Calu3 (cell line): Measurements from ENCODE around the gene DUSP19. TPM values are rescaled to one million over a fixed set of nuclear protein-coding genes. Genes with fewer than 3 reads are reported as not detected.

Experiments used
- BruUV-seq: library from RNA; stranded (reverse); fragments of 400-500 nt; replicated peaks from 2 replicates; lab custom pipeline; 2021; lab: Mats Ljungman, UMichigan
- CTCF ChIA-PET: fragments of 300-600 bp; sonication (Branson Sonifier 250); formaldehyde crosslinking; loops from one replicate; lab custom pipeline; 2022; ENCODE audit warnings: antibody characterized with exemption; lab: Charles Lee
- DNase-seq: peaks from one replicate; pipeline ENCODE4 v3.0.0; 2022
- H3K27ac Mint-ChIP-seq: one replicate; pipeline ENCODE4 v1.8.0; 2022; ENCODE audit warnings: mixed read lengths; ENCODE audit not compliant: unreplicated experiment
- H3K27me3 Mint-ChIP-seq: one replicate; pipeline ENCODE4 v1.8.0; 2022; ENCODE audit warnings: mixed read lengths; ENCODE audit not compliant: unreplicated experiment
- H3K36me3 Mint-ChIP-seq: one replicate; pipeline ENCODE4 v1.8.0; 2022; ENCODE audit warnings: mild to moderate bottlenecking, moderate library complexity, mixed read lengths; ENCODE audit not compliant: insufficient read depth, unreplicated experiment
- H3K4me1 Mint-ChIP-seq: one replicate; pipeline ENCODE4 v1.8.0; 2022; ENCODE audit warnings: mild to moderate bottlenecking, low read depth, mixed read lengths; ENCODE audit not compliant: unreplicated experiment
- H3K4me3 Mint-ChIP-seq: one replicate; pipeline ENCODE4 v1.8.0; 2022; ENCODE audit warnings: mild to moderate bottlenecking, low read depth, moderate library complexity, mixed read lengths; ENCODE audit not compliant: unreplicated experiment
- H3K9me3 Mint-ChIP-seq: one replicate; pipeline ENCODE4 v1.8.0; 2022; ENCODE audit warnings: low read depth, mixed read lengths; ENCODE audit not compliant: unreplicated experiment
- CTCF ChIP-seq: fragments of 200-600 bp; IDR thresholded peaks from one replicate; pipeline ENCODE4 v1.8.0; 2022; ENCODE audit warnings: antibody characterized with exemption; ENCODE audit not compliant: unreplicated experiment
- intact Hi-C: fragments of 100-400 bp; cut with micrococcal nuclease; formaldehyde crosslinking; loops from one replicate; pipeline ENCODE4 v1.10.0; 2022; ENCODE audit not compliant: unreplicated experiment
- total RNA-seq: library from RNA; stranded (reverse); gene quantifications from 2 replicates; pipeline ENCODE4 v1.2.3, GENCODE V29; 2022

DUSP19 gene
- total RNA-seq, 1 experiment from 2014 or later = 1.6 TPM

DNA sequence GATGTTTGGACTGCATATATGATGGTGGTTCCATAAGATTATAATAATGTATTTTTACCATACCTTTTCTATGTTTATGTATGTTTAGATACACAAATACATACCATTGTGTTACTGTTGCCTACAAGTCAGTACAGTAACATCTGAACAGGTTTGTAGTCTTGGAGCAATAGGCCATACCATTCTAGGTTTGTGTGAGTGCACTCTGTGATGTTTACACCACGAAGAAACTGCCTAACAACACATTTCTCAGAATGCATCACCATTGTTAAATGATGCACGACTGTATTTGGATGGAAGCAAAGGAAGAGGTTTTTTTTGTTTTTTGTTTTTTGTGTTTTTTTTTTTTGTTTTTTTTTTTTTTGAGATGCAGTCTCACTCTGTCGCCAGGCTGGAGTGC lies 9.5 kb downstream of the DUSP19 start:
- Mint-ChIP-seq H3K27ac (no peak overlapping the region), H3K4me3 (no peak overlapping the region), H3K27me3 (no peaks in the 10 kb centered on the region), H3K36me3 (no peaks in the 10 kb centered on the region), H3K4me1 (no peaks in the 10 kb centered on the region), H3K9me3 (no peaks in the 10 kb centered on the region)
- DNase-seq = no peak
- no TSS peak for BruUV-seq
- TF ChIP-seq CTCF = no peak
- CTCF ChIA-PET = no interaction called here
- intact Hi-C loops = no loop called here

GRCh38 chr2:183089192-183089851 lies 10.8 kb downstream of the DUSP19 start:
- Mint-ChIP-seq H3K27ac (no peak overlapping the region), H3K4me3 (no peak overlapping the region), H3K4me1 (peaks cover 3% of the 10 kb centered on the region), H3K27me3 (no peaks in the 10 kb centered on the region), H3K36me3 (no peaks in the 10 kb centered on the region), H3K9me3 (no peaks in the 10 kb centered on the region)
- CTCF ChIA-PET = no interaction called here
- intact Hi-C loops = no loop called here
- no peak for DNase-seq
- no peak for TF ChIP-seq CTCF
- no TSS peak for BruUV-seq

GRCh38 chr2:183091318-183091953 lies 12.9 kb downstream of the DUSP19 start:
- BruUV-seq = no TSS peak
- no peak for DNase-seq
- TF ChIP-seq CTCF = no peak
- no peaks in the 10 kb centered on the region for H3K27me3 Mint-ChIP-seq
- intact Hi-C loops = loop anchor here (10.0 kb wide), 1 partner anchor 307 kb away; no protein-coding TSS in a partner anchor
- H3K9me3 Mint-ChIP-seq = no peaks in the 10 kb centered on the region
- H3K4me3 Mint-ChIP-seq = no peak overlapping the region
- CTCF ChIA-PET = no interaction called here
- no peaks in the 10 kb centered on the region for H3K36me3 Mint-ChIP-seq
- H3K27ac Mint-ChIP-seq = no peak overlapping the region
- H3K4me1 Mint-ChIP-seq = peaks cover 7% of the 10 kb centered on the region

DNA sequence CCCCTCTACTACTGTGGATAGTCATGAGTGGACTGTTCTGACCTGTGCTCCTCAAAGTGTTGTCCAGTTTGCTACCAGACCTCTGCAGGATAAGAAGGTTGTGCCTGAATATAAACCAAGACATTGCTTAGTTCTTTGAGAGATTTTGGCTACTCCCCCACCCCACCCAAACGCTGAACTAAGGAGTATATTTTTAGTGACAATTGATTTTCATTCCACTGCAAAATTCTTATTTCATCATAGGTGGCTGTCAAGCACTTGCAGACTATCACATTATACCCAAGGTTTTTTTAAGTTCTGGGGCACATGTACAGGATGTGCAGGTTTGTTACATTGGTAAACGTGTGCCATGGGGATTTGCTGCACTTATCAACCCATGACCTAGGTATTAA lies 13.4 kb downstream of the DUSP19 start:
- intact Hi-C loops = loop anchor here (10.0 kb wide), 1 partner anchor 307 kb away; no protein-coding TSS in a partner anchor
- no TSS peak for BruUV-seq
- no peaks in the 10 kb centered on the region for H3K9me3 Mint-ChIP-seq
- H3K36me3 Mint-ChIP-seq = no peaks in the 10 kb centered on the region
- peaks cover 7% of the 10 kb centered on the region for H3K4me1 Mint-ChIP-seq
- H3K4me3 Mint-ChIP-seq = no peak overlapping the region
- TF ChIP-seq CTCF = no peak
- H3K27me3 Mint-ChIP-seq = no peaks in the 10 kb centered on the region
- H3K27ac Mint-ChIP-seq = no peak overlapping the region
- CTCF ChIA-PET = no interaction called here
- no peak for DNase-seq
